K562 (cell line): ENCODE measurements around the gene DNALI1. TPM values are rescaled to one million over a fixed set of nuclear protein-coding genes. Genes with fewer than 3 reads are reported as not detected.

ENCODE experiments used
- BHLHE40 ChIP-seq: IDR thresholded peaks from 2 replicates; pipeline ENCODE4 v1.6.1; 2011; ENCODE audit warnings: low read length, improper control_type of control experiment
- BRF2 ChIP-seq: IDR thresholded peaks from 3 replicates; pipeline ENCODE4 v1.6.1; 2011; ENCODE audit warnings: borderline replicate concordance, mild to moderate bottlenecking; ENCODE audit not compliant: insufficient read length, insufficient read depth
- DMBX1 ChIP-seq: fragments of 250-450 bp; sonication (Bioruptor Pico); IDR thresholded peaks from 2 replicates; pipeline ENCODE4 v1.8.0; 2022; ENCODE audit warnings: inconsistent platforms, mild to moderate bottlenecking, moderate library complexity, borderline replicate concordance
- DNMT1 ChIP-seq: fragments of 450-650 bp; IDR thresholded peaks from 2 replicates; pipeline ENCODE4 v1.6.1; 2016; ENCODE audit warnings: antibody characterized with exemption, mild to moderate bottlenecking
- ELF4 ChIP-seq: fragments of 450-650 bp; formaldehyde crosslinking; IDR thresholded peaks from 2 replicates; pipeline ENCODE4 v1.4.0; 2022; ENCODE audit warnings: missing genetic modification characterization
- ELK1 ChIP-seq: sonication (generic); formaldehyde crosslinking; IDR thresholded peaks from 2 replicates; pipeline ENCODE4 v1.8.1; 2022; ENCODE audit warnings: missing genetic modification reagents
- HMG20B ChIP-seq: fragments of 250-450 bp; sonication (Bioruptor Pico); IDR thresholded peaks from 2 replicates; pipeline ENCODE4 v1.5.0; 2021; ENCODE audit warnings: mild to moderate bottlenecking
- MLLT1 ChIP-seq, 2 experiments: fragments of 450-650 bp; IDR thresholded peaks; 2 replicates each; pipeline ENCODE4 v1.6.1; 2016
- NFE2L1 ChIP-seq: fragments of 450-650 bp; IDR thresholded peaks from 2 replicates; pipeline ENCODE4 v1.6.1; 2016; ENCODE audit warnings: missing genetic modification characterization, low read depth, mild to moderate bottlenecking, missing compliant biosample characterization, moderate library complexity, borderline replicate concordance
- NR2F6 ChIP-seq: fragments of 450-650 bp; formaldehyde crosslinking; IDR thresholded peaks from 2 replicates; pipeline ENCODE4 v1.4.0; 2020; ENCODE audit warnings: mild to moderate bottlenecking
- SP2 ChIP-seq: IDR thresholded peaks from 2 replicates; pipeline ENCODE4 v1.6.1; 2011; ENCODE audit warnings: mild to moderate bottlenecking, low read depth, low read length, moderate library complexity; ENCODE audit not compliant: poor library complexity, severe bottlenecking; ENCODE audit errors: extremely low read depth
- USF2 ChIP-seq: sonication (generic); formaldehyde crosslinking; IDR thresholded peaks from 2 replicates; pipeline ENCODE4 v1.5.0; 2020; ENCODE audit warnings: missing genetic modification reagents
- VEZF1 ChIP-seq: fragments of 200-800 bp; sonication (Bioruptor generic); IDR thresholded peaks from 2 replicates; pipeline ENCODE4 v1.6.1; 2017; ENCODE audit warnings: missing genetic modification characterization, missing compliant biosample characterization
- ZBTB33 ChIP-seq: sonication (generic); formaldehyde crosslinking; IDR thresholded peaks from 2 replicates; pipeline ENCODE4 v1.8.1; 2023; ENCODE audit warnings: mild to moderate bottlenecking, missing genetic modification reagents
- ZNF512 ChIP-seq: IDR thresholded peaks from 2 replicates; pipeline ENCODE4 v1.6.1; 2016; ENCODE audit warnings: missing genetic modification characterization, missing compliant biosample characterization
- ZNF695 ChIP-seq: fragments of 450-650 bp; formaldehyde crosslinking; IDR thresholded peaks from 2 replicates; pipeline ENCODE4 v1.4.0; 2020; ENCODE audit warnings: mild to moderate bottlenecking, moderate library complexity
- polyA plus RNA-seq, 8 experiments: library from polyadenylated mRNA; depleted of rRNA in 4 of 8; stranded (reverse) in 5 of 8; unstranded in 3 of 8; fragments of >200 nt; fragmentation: Nextera tagmentation in 2 of 8; fragmentation: Illumina TruSeq in 1 of 8; extraction: Ambion mirVana in 2 of 8; extraction: Trizol in 1 of 8; gene quantifications; 2 replicates each; pipeline versions ENCODE4 v1.2.1 to v1.2.3, GENCODE V29; 2011 to 2014; ENCODE audit warnings: inconsistent platforms in 1 of 8, missing spikeins in 1 of 8
- total RNA-seq, 7 experiments: library from RNA; depleted of rRNA in 6 of 7; stranded (reverse); fragments of >200 nt in 6 of 7; fragmentation: Illumina TruSeq in 2 of 7; extraction: Trizol in 2 of 7; gene quantifications; 2 replicates each; pipeline versions ENCODE4 v1.2.1 to v1.2.3, GENCODE V29; 2011 to 2021; ENCODE audit warnings: low replicate concordance in 1 of 7

Gene DNALI1
- total and polyA plus RNA-seq, 9 of the 15 experiments (the other 6 are each of a cell fraction or from before 2014, with no cell fraction given) = 0.87 to 5.6 (median 1.2) TPM

- no peak for TF ChIP-seq BRF2
- no peak for TF ChIP-seq HMG20B (CRISPR knock-in tag)
- peak; percentile 61 for TF ChIP-seq VEZF1 (CRISPR knock-in tag)
- TF ChIP-seq BHLHE40 = peak; percentile 71
- no peak for TF ChIP-seq ZNF512 (tag)
- no peak for TF ChIP-seq ELK1 (CRISPR knock-in tag)
- no peak for TF ChIP-seq SP2
- TF ChIP-seq USF2 = peak; percentile 94
- TF ChIP-seq ZBTB33 = peak; percentile 59; the same call in 1 of the 2 replicates
- TF ChIP-seq NR2F6 (CRISPR knock-in tag) = no peak
- 0 out of 2 replicates have a peak, but pooled peaks have one; percentile 10 for TF ChIP-seq ELF4 (CRISPR knock-in tag)
- peak in 1 of 2 experiments; percentile 32; a peak in 1 of 4 replicates for TF ChIP-seq MLLT1 (IDR thresholded peaks at IDR 0.05)
- TF ChIP-seq ZNF695 (CRISPR knock-in tag) = no peak
- no peak for TF ChIP-seq DNMT1
- TF ChIP-seq DMBX1 = peak; percentile 71; the same call in 1 of the 2 replicates
- no peak for TF ChIP-seq NFE2L1 (tag)
Observed at GRCh38 chr1:37595440-37596181, 38.9 kb downstream of the DNALI1 start, which contains the start of gene GNL2 (continued).
